ENCODE measurements around the gene GPHN.
"Not testable (repeated sequence)": the region's sequence is repeated elsewhere in the genome, so short reads cannot be mapped to it uniquely, and the experiment has no call there.

Gene GPHN

DNA sequence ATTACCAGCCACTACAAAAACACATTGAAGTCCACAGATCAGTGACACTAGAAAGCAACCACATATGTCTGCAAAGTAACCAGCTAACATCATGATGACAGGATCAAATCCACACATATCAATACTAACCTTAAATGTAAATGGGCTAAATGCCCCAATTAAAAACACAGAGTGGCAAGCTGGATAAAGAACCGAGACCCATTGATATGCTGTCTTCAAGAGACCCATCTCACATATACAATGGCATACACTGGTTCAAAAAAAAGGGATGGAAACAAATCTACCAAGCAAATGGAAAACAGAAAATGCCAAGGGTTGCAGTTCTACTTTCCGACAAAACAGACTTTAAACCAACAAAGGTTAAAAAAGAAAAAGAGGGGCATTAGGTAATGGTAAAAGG, 307.7 kb downstream of the GPHN start:
- DNase-seq, result no peak

DNA sequence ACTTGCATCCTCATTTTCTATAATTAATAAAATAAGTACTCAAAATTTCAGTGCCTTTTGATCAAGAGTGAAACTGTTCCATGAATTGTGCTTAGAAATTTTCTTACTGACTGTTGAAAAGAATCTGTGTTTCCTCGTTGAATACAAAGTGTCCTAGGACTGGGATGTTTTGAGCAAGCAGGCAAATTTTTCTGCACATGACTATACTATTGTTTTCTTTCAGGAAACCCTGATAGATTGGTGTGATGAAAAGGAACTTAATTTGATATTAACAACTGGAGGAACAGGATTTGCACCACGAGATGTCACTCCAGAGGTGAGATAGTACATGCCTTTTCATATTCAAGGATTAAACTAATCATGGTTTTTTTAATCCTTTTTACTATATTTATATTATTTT, 316.3 kb downstream of the GPHN start:
- DNase-seq, result no peak

DNA sequence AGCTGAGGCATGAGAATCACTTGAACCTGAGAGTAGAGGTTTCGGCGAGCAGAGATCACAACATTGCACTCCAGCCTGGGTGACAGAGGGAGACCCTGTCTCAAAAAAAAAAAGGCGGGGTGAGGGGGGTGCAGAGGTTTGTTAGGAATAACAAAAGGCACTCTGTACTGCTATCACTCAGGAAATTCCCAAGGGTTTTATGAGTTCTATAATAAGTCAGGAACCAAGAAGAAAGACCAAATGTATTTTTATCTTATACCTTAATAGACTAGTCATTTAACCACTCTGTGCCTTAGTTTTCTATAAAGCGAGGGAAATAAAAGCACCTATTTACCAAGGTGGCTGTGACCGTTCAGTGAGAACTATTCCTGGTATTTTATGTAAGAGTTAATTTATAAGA, 319.2 kb downstream of the GPHN start:
- DNase-seq, result no peak

DNA sequence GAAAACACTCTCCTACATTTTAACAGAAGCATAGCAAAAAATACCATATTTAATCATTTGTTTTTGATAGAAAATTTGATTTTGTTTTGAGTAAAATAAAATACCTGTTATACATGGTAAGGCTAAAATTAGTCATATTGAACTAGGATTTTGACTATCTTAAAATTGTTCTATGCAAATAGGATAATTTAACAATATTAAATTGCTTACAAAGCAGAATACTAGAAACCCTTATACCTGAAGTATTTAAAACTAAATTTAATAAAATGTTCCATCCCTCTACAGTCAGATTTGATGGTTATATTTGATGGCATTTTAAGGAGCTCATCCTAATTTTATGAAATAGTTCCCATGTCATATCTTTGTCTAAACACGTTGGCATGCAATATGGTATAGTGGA, 323.2 kb downstream of the GPHN start:
- DNase-seq, result no peak

GRCh38 chr14:66833816-66834215, 325.9 kb downstream of the GPHN start:
- DNase-seq, result no peak

DNA sequence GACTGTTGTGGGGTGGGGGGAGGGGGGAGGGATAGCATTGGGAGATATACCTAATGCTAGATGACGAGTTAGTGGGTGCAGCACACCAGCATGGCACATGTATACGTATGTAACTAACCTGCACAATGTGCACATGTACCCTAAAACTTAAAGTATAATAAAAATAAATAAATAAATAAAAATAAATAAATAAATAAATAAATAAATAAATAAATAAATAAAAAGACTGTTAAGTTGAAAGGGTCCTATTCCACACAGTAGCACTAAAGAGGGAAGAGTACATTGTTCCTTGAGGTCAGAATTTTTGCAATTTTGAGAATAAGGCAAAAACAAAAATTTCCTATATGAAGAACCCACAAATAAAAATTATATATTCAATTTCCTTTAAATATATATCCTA, 329.5 kb downstream of the GPHN start:
- DNase-seq, result not testable (repeated sequence)

DNA sequence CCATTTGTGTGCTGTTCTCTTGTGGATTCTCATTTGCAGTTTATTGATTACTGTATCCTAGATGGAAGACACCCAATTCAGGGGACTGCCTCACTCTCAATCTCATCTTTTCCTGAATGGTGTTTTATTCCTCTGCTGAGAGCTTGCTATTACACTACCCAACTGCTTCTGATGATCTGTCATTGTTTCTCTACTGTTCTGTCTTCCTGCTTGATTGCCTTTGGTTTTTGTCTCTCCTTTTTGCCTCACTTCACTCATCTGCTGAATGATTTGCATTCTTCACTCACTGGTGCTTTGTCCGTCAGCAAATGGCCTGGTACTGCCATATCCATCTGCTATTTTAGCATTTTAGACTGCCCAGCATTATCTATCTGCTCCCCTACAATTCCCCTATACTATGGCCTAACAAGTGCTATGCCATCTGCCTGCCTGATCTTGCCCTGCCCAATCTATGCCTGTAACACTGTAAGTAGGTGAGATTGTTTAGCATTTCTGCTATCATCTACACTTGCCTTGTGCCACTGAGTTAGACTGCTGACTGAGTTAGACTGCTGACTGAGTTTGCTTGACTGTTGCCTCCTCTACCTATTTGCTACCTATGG, 335.1 kb downstream of the GPHN start:
- DNase-seq, result no peak

GRCh38 chr14:66850258-66850888, 342.4 kb downstream of the GPHN start:
- no peak for DNase-seq

DNA sequence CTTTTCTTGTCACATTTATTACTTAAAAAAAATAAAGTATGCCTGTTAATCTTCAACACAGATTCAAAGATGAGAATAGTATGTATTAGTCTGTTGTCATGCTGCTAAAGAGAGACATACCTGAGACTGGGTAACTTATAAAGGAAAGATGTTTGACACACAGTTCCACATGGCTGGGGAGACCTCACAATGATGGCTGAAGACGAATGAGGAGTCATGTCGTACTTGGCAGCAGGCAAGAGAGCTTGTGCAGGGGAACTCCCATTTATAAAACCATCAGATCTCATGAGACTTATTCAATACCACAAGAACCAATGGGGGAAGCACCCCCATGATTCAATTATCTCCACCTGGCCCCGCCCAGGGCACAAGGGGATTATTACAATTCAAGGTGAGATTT, 345.4 kb downstream of the GPHN start:
- no peak for DNase-seq

DNA sequence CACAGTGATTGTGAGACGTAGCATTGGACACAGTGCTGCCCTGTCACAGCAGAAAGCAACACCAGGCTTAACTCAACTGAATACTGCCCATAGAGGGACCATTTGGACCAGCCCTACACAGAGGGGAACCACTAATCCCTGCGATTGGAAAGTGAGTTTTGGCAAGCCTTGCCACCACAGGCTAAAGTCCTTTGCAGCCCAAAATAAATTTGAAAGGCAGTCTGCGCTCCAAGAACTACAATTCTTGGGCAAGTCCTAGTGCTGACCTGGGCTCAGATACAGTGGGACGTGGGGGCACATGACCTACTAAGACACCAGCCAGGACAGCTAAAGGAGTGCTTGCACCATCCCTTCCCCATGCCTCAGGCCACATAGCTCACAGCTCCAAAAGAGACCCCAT, 349.9 kb downstream of the GPHN start:
- DNase-seq, result no peak

DNA sequence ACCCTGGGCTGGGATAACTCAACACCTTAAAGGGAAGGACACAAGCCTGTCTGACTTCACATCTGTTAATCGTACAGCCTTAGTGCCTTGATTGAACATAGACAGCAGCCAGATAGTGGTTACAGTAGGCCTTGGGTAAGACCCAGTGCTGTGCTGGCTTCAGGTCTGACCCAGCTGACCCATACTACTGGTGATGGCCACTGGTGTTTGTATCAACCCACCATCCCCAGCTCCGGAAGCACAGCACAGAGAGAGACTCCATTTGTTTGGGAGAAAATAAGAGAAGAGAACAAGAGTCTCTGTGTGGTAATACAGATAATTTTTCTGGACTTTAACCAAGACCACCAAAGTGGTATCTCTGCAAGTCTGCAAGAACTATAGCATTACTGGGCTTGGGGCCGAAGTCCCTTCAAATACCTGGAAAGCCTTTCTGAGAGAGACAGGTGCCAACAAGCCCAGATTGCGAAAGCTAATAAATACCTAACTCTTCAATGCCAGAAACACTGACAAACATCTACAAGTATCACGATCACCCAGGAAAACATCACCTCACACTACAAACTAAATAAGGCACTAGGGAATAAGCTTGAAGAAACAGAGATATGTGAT, 351.2 kb downstream of the GPHN start:
- no peak for DNase-seq

- no peak for DNase-seq
Measured at GRCh38 chr14:66881596-66881995, 373.6 kb downstream of the GPHN start.

DNA sequence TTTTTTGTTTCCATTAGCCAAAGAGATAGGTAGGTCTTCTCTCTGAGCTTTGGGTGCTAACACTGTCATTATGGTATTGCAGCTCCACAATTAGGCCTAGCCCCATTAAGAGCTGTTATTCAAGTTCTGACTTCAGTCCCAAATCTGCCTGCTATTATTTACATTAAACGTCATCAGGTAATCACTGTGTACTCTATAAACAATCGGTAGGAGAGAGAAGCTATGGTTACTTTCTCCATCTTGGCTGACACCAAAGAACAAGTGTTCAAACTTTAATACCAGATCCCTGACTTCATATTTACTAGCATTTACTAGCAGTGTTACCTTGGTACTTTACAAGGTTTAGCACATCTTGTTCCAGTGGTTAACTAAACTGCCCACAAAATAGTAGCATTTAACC, 376.2 kb downstream of the GPHN start:
- no peak for DNase-seq

DNA sequence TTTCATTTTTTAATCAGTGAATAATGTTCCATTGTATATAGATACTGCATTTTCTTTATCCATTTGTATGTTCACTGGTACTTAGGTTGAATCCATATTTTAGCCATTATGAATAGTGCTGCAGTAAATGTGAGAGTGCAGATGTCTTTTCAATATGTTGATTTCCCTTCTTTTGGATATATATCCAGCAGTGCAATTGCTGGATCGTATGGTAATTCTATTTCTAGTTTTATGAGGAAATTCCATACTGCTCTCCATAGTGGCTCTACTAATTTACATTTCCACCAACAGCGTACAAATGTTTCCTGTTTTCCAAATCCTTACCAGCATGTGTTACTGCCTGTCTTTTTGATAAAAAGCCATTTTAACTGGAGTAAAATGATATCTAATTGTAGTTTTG, 392.8 kb downstream of the GPHN start:
- no peak for DNase-seq

DNA sequence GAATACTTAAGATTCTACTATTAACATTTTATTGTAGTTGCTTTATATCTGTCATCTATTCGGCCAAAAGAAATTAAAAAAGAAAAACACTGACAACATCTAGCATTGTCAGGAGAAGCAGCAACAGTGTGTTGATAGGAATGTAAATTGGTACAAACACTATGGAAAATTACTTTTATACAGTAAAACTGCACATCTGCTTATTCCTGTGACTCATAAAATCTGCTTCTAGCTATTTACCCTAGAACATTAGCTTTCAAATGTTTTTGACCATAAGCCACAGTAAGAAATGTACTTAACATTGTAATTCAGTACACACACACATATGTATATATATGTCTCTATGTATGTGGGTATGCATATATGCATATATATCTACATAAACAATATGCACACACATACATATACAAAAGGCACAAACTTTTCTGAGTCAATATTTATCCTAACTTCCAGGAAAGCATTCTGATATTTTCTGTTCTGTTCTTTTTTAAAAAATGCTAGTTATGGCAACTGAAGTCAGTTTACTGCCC, 402.4 kb downstream of the GPHN start:
- DNase-seq, result no peak

- no peak for DNase-seq
Measured at GRCh38 chr14:66916421-66916820, 408.5 kb downstream of the GPHN start.

DNA sequence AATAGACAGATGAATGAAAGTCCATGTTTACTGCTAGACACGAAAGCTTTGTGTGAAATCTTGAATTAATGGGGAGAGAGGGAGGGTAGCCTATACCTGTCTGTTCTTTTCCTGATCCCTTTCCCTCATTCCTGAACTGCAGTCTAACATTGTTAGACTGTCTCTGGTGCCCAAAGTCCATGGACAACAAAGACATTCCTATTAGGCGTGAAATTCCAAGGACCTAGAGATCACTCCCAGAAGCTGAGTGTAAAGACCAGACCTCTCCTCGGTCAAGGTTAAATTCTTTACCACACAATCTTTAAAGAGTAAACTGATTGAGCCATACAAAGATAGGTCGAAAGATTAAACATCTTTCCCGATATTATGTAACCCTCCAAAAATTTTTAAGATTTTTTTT, 410.6 kb downstream of the GPHN start:
- no peak for DNase-seq

DNA sequence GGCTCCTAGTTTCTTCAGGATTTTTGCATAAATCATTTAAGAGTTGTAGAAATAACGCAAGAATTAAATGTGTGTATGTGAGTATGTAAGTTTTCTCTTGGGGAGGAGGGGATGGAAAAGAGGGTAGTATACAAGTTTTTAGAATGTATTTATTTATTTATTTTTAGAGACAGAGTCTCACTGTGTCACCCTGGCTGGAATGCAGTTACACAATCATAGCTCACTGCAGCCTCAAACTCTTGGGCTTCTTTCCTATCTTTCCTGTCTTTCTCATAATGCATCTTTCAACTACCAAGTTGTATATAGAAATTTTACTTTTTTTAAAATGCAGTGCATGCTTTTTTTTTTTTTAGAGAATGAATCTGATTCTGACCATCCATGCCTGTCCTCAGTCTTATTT, 412.2 kb downstream of the GPHN start:
- DNase-seq, result peak; percentile 6

DNA sequence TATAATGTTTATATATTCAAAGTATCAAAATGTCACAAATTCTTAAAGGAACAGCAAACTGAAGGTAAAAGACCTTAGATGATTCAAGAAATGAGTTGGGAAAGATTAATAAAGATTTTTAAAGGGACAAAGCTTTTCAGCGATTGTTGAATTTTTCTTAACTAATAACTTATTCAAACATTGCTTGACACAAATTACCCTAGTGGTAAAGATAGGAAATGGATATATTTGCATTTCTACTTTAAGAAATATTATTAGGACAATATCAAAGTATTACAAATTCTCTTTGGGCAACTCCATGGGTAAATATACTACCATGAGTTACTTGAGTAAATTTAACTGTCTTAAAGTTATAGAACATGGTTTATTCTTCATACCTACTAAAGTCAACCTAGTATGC, 415.3 kb downstream of the GPHN start:
- no peak for DNase-seq

GRCh38 chr14:66939409-66939808, 431.5 kb downstream of the GPHN start:
- no peak for DNase-seq

DNA sequence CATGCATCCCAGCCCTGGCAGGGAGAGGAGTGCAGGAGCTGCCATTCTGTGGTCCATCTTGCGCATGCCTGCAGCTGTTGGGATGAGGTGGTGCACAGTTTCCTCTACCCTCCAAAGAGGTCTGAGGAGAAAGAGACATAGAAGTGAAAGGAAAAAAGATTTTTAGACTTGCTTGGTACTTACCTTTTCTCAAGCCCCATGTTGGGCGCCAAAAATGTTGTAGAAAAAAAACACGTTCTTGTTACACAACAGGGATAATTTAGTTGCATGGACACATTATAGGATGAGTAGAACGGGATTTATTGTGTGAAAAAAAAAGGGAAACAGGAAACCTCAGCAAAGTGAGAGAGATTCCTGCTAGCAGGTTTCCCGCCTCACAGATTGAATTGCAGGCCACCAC, 436.9 kb downstream of the GPHN start:
- DNase-seq, result peak; percentile 57

GRCh38 chr14:66955159-66955558, 447.2 kb downstream of the GPHN start:
- no peak for DNase-seq

GRCh38 chr14:66959437-66960050, 451.6 kb downstream of the GPHN start:
- DNase-seq, result no peak

DNA sequence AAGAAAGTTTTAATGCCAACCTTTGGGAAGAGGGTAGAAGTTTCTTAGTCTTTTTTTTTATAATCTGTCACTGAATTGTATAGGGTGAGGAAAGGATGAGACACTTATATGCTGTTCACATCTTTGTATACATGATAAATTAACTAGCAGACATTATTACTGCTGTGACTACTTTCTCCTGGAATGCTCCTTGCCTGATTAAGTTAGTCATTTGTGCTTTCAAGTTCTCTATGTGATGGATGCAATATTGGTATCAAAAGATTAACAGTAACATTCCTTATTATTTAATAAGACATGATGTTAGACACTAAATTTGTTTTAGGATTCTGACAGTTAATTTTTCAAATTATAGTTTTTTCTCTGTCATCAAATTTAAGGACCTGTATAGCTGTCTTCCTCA, 457.9 kb downstream of the GPHN start:
- peak; percentile 17 for DNase-seq
